Stimulated activated CD4-positive, alpha-beta T cell treated with anti-CD3 and anti-CD28 coated beads, Interleukin-4, amount 100 ng/mL, for 4 hours (primary cell): ENCODE results near the gene CILP2.
A peak's percentile ranks its signal among the peaks of the same experiment; 100 is the strongest.

Source experiments
- DNase-seq, 2 experiments: peaks; one replicate each; pipeline ENCODE4 v3.0.0-alpha.2; 2020

Gene CILP2

GRCh38 chr19:19531951-19532805 is 5.9 kb upstream of the CILP2 start:
- DNase-seq, result peak; percentile 78 to 90

- DNase-seq, result no peak
Observed at GRCh38 chr19:19532806-19533701, 5.0 kb upstream of the CILP2 start.

- no peak for DNase-seq
Observed at GRCh38 chr19:19533841-19534240, 4.2 kb upstream of the CILP2 start.

- no peak for DNase-seq
Observed at GRCh38 chr19:19534556-19535265, 3.4 kb upstream of the CILP2 start.

GRCh38 chr19:19535311-19536191 is 2.5 kb upstream of the CILP2 start:
- DNase-seq, result no peak

GRCh38 chr19:19537075-19538048 is 703 bp upstream of the CILP2 start:
- peak in 1 of 2 experiments; percentile 25 for DNase-seq

- DNase-seq, result no peak
Observed at GRCh38 chr19:19538785-19539166, 711 bp downstream of the CILP2 start.

- no peak for DNase-seq
Observed at GRCh38 chr19:19539698-19540063, 1.6 kb downstream of the CILP2 start.

- peak; percentile 70 to 76 for DNase-seq
Observed at GRCh38 chr19:19540064-19540714, 2.1 kb downstream of the CILP2 start.

GRCh38 chr19:19540715-19541515 is 2.9 kb downstream of the CILP2 start:
- peak; percentile 70 to 74 for DNase-seq

GRCh38 chr19:19541616-19542015 is 3.6 kb downstream of the CILP2 start:
- DNase-seq, result peak in 1 of 2 experiments; percentile 33

- DNase-seq, result no peak
Observed at GRCh38 chr19:19542507-19542906, 4.4 kb downstream of the CILP2 start.

- DNase-seq, result no peak
Observed at GRCh38 chr19:19543101-19543500, 5.0 kb downstream of the CILP2 start.

GRCh38 chr19:19543640-19544039 is 5.6 kb downstream of the CILP2 start:
- DNase-seq, result no peak

- DNase-seq, result no peak
Observed at GRCh38 chr19:19544257-19544953, 6.3 kb downstream of the CILP2 start.

GRCh38 chr19:19544954-19545591 is 7.0 kb downstream of the CILP2 start:
- DNase-seq, result no peak

- no peak for DNase-seq
Observed at GRCh38 chr19:19545707-19546106, 7.6 kb downstream of the CILP2 start.

GRCh38 chr19:19546751-19547162 is 8.7 kb downstream of the CILP2 start:
- DNase-seq, result no peak
